ENCODE measurements around the gene TTLL8. TPM values are rescaled to one million over a fixed set of nuclear protein-coding genes. Genes with fewer than 3 reads are reported as not detected.
A peak's percentile ranks its signal among the peaks of the same experiment; 100 is the strongest.

TTLL8 gene
- total and polyA plus RNA-seq, 11 donors: not detected

GRCh38 chr22:50034126-50035081 lies 23.7 kb downstream of the TTLL8 start:
- DNase-seq: no peak
- Histone ChIP-seq H3K27me3 (peaks cover 0 to 40% (median 11%) of the 10 kb centered on the region in 9 donors), H3K4me3 (no peak overlapping the region), H3K27ac (no peak overlapping the region), H3K4me1 (peaks cover 0 to 10% (median 4%) of the 10 kb centered on the region in 12 donors), H3K36me3 (no peaks in the 10 kb centered on the region), H3K9me3 (peaks cover 0 to 14% (median 3%) of the 10 kb centered on the region in 12 donors)
- 70 to 79% (median 75%) methylated on average over 41 to 43 of the region's 43 CpGs for WGBS, 4 donors
- ATAC-seq: no peak
- TF ChIP-seq POLR2A (IDR thresholded peaks at IDR 0.05) (no peak), CTCF (IDR thresholded peaks at IDR 0.05) (no peak)
- intact Hi-C loops (cut with DNase I): loop anchor here in 8 of 10 donors (5.0 to 10.0 kb wide), 5 partner anchors 42 to 270 kb away; no protein-coding TSS in a partner anchor

- Histone ChIP-seq H3K9me3 (peaks cover 0 to 2% (median 0%) of the 10 kb centered on the region in 12 donors), H3K27me3 (peaks cover 0 to 42% (median 11%) of the 10 kb centered on the region in 9 donors), H3K27ac (no peak overlapping the region), H3K4me1 (peaks cover 0 to 10% (median 4%) of the 10 kb centered on the region in 12 donors), H3K36me3 (no peaks in the 10 kb centered on the region), H3K4me3 (no peak overlapping the region)
- ATAC-seq (no peak), DNase-seq (no peak)
- intact Hi-C loops (cut with DNase I): loop anchor here in 8 of 10 donors (5.0 to 10.0 kb wide), 5 partner anchors 41 to 268 kb away; no protein-coding TSS in a partner anchor
- TF ChIP-seq POLR2A (IDR thresholded peaks at IDR 0.05) (no peak), CTCF (IDR thresholded peaks at IDR 0.05) (no peak)
- 82 to 90% (median 87%) methylated on average over 16 to 23 of the region's 23 CpGs for WGBS, 4 donors
Observed at GRCh38 chr22:50032941-50033601, 25.0 kb downstream of the TTLL8 start.

- 79 to 96% (median 81%) methylated on average over 10 to 24 of the region's 24 CpGs for WGBS, 4 donors
- DNase-seq (peak in 1 of 5 donors; percentile 16), ATAC-seq (no peak)
- Histone ChIP-seq H3K27me3 (peaks cover 0 to 47% (median 11%) of the 10 kb centered on the region in 9 donors), H3K4me1 (peaks cover 0 to 10% (median 4%) of the 10 kb centered on the region in 12 donors), H3K9me3 (no peaks in the 10 kb centered on the region), H3K4me3 (no peak overlapping the region), H3K27ac (no peak overlapping the region), H3K36me3 (no peaks in the 10 kb centered on the region)
- TF ChIP-seq POLR2A (IDR thresholded peaks at IDR 0.05) (no peak), CTCF (IDR thresholded peaks at IDR 0.05) (no peak)
- intact Hi-C loops (cut with DNase I): loop anchor here in 8 of 10 donors (5.0 to 10.0 kb wide), 5 partner anchors 40 to 267 kb away; no protein-coding TSS in a partner anchor
Observed at GRCh38 chr22:50032109-50032871, 25.8 kb downstream of the TTLL8 start.

Measured in heart left ventricle (tissue), 16 donors.